GM18499 (cell line): ENCODE data around the gene INPP5K.
"Not testable (repeated sequence)": the region's sequence is repeated elsewhere in the genome, so short reads cannot be mapped to it uniquely, and the experiment has no call there.

Experiments
- ATAC-seq: cut with Tn5 transposase; IDR thresholded peaks from one replicate; pipeline ENCODE4 v1.9.1; 2021; ENCODE audit warnings: moderate number of reproducible peaks; ENCODE audit not compliant: insufficient read depth, unreplicated experiment

Gene INPP5K

DNA sequence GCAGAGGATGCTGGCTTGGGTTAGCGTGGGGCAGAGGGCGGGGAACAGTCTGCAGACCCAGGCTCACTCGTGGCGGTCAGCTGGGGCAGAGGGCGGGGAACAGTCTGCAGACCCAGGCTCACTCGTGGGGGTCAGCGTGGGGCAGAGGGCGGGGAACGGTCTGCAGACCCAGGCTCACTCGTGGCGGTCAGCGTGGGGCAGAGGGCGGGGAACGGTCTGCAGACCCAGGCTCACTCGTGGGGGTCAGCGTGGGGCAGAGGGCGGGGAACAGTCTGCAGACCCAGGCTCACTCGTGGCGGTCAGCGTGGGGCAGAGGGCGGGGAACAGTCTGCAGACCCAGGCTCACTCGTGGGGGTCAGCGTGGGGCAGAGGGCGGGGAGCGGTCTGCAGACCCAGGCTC is 7.7 kb downstream of the INPP5K start:
- ATAC-seq: not testable (repeated sequence)

DNA sequence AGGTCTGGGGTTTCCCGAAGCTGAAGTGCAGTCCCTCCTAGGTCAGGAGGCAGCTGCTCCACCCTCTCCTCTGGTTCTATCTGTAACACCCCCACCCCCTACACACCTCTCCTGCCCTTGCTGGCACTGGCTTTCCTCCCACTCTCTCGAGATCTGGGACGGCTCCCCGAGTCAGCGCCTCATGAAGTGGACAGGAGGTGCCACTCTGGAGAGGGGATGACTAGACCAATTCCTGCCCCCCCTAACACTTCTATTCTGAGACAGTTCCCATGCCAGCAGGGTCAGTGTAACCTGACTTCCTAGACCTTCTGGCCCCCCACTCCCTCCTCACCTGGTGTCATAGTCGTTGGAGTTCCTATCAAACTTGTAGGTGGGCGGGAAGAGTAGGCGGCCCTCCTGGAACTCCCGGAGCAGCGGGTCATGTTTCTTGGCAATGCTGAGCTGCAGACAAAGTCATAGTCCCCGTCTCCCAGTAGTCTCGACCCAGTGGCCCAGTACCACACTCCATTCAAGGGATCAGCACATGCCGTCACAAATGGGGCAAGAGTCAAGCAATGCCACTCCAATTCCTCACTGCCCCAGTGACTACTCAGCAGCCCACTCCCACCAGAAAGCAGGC is 9.7 kb downstream of the INPP5K start:
- ATAC-seq: no peak

DNA sequence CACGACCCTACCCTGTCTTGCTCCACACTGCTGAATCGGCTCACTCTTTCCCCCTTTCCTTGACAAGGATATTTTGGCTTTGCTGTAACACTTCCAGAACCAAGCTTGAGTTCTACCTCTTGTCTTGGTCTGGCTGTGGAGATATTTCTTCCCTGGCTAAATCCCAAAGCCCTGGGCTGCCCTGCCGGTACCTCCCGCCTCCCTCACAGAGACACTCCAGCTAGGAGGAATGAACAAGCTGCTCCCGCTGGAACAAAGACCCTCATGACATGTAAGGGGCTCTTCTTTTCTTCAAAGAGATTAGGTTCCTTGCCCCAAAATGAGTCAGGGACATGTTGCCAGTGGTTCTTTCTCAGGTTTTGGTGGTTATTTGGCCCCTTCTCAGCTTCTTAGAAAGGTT is 10.8 kb downstream of the INPP5K start:
- no peak for ATAC-seq

DNA sequence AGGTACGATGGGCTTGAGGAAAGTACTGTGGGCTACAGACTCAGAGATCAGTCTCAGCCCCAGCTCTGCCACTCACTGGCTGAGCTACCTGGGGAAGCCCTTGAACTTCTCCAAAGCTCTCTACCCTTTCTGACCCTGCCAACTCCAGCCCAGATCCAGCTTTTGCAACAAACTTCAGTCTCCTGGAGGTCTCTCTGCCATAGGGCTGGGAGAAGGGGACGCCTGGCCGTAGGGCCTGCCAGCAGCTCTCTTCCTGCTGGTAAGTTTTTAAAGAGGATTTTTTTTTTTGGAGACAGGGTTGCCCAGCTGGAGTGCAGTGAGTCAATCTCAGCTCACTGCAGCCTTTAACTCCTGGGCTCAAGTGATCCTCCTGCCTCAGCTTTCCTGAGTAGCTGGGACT is 11.5 kb downstream of the INPP5K start:
- ATAC-seq: no peak

DNA sequence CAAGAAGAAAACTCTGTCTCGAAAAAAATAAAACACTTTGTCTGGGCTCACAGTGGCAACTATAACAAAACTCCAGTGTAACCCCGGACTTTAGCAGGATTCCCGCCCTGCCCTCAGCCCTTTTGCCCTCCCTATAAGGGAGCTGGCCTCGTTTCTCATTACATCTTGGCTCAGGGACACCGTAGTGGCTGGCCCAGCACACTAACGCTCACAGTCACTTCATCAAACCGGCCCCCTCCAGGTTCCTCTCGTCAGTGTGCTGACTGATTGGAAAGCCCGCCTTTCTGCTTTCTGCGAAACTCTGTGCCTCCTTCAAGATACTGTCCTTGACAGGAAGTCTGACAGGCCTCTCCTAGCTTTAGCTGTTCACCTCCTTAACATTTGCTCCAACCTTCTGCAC is 12.7 kb downstream of the INPP5K start:
- no peak for ATAC-seq

DNA sequence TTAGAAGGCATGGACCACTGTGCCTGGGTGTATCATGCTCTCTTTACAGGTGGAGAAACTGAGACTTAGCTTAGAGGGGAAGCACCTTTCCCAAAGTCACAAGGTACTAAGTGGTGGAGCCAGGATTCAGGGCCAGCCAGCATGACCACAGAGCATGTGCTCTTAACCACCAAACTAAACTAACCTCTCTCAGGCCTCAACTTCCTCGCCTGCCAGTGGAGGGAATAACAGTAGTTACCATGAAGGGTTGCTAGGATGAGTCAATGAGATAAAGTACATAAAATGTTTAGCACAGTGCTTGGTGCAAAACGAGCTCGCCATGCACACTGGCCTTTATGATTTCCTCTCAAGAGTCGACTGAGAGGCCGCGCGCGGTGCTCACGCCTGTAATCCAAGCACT is 17.5 kb downstream of the INPP5K start:
- ATAC-seq: no peak

DNA sequence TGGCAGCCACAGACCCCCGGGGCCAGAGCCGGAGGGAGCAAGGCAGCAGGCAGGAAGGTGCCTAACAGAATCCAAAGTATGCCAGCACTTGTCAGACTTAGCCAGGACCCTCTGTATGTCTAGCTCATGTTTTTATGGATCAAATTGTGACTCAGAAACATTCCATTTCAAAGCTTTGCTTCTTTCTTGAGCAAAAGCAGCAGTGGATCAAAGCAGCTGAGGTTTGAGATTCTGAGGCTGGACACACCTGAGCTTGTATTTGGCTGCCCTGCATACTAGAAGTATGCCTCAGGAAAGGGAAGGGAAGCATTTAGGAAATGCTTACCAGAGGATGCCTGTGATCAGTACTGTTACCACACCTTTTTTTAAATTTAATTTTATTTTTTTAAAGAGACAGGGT is 18.2 kb downstream of the INPP5K start:
- ATAC-seq: no peak

DNA sequence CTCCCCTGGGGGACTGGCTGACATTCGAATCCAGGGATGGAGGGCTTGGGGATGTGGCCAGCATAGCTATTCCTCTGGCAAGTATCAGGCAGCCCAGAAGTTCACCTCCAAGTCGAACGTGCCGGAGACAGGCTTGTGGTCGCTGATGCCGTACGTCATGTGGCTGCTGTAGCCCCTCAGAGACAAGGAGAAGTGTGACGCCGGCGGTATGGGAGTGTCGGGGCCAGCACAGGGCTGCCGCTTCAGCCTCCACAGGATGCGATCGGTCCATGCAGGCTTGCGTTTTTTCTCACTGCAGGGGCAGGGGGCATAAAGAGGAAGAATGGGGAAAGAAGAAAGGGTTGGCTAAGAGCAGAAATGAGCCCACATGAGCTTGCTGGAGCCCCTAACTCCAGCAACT is 18.6 kb downstream of the INPP5K start:
- ATAC-seq: no peak

DNA sequence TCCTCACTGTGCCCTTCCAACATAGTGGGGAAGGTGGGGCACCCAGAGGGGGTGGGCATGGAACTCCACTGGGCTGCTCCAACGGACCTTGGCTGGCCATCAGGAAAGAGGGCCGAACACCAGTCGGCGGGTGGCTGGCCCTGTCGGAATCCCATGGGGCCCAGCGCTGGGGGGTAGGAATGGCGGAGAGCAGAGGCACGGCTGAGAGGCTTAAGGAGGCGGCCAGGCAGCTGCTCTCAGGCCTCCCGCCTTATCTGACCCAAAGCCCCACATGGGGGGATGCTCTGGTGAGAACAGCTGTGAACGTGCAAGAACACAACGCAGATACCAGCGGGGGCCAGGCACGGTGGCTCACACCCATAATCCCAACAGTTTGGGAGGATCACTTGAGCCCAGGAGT is 19.5 kb downstream of the INPP5K start:
- ATAC-seq: no peak

DNA sequence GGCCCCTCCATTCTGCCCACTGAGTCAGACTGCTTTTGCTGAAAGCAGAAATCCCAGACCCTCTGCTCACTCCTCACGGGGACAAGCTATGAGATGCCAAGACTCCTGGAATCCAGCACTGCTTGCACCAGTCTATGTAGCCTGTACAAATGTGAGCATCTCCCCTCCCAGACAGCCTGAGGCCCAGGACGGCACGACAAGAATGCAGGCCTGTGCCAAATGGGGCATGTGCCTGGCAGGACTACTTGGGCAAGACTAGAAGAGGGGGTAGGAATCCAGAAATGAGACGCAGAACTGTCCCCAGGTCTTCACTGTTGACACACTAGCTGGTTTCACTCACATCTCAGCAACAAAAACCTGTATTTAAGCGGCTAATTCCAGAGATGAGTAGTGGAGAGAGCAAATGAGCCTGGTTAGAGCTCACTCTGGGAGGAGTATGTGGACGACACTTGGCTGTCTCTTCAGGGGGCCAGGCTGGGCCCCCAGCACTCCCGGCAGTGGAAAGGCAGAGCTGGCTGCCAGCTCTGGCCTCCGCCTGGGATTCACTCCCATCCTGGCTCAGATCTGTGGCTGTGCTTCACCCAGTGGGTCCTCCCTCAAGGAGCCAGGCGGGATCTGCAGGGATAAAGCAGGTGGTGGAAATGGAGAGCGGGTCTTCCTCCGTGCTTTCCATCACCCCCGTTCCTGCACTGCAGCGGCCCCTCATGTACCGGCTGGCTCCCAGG is 21.0 kb downstream of the INPP5K start:
- no peak for ATAC-seq

DNA sequence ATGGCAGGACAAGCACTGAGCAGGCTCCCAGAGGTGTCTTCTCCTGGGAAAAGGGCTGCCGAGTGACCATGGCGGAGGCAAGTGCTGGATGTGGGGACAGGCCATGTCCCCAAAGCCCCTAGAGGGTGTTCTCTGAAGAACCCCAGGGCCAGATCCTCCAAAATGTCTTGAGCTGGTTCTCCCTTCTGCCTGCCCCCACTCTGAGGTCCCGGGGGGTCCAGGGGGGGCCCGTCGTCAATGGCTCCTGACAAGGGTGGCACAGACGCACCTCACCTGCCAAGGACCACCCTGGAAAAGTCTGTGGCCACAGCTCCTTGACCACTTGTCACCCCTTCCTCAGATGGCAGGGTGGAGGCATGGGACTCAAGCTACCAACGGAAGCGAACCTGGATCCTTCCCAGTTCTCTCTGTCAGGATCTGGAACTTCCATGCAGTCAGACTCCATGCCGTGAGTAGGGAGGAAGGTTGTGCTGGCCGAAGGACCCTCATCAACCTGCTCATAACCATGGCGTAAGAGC is 21.6 kb downstream of the INPP5K start:
- ATAC-seq: no peak

DNA sequence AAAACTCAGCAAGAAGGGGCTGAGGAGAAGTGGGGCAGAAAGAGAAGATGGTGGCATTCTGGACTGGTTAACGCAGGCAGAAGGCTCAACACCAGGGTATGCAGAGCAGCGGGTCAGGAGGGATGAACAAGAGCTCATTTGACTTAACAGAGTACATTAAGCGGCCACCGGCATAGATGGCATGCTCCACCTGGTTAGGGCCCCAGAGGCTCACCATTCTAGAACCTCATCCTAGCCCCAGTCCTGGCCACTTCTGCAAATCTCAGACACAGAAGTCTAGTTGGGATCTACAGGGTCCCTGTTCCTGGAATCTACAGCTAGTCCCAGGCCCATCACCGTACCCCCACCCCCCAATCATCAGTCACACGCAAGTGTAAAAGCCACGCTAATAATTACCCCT is 22.2 kb downstream of the INPP5K start:
- ATAC-seq: no peak

DNA sequence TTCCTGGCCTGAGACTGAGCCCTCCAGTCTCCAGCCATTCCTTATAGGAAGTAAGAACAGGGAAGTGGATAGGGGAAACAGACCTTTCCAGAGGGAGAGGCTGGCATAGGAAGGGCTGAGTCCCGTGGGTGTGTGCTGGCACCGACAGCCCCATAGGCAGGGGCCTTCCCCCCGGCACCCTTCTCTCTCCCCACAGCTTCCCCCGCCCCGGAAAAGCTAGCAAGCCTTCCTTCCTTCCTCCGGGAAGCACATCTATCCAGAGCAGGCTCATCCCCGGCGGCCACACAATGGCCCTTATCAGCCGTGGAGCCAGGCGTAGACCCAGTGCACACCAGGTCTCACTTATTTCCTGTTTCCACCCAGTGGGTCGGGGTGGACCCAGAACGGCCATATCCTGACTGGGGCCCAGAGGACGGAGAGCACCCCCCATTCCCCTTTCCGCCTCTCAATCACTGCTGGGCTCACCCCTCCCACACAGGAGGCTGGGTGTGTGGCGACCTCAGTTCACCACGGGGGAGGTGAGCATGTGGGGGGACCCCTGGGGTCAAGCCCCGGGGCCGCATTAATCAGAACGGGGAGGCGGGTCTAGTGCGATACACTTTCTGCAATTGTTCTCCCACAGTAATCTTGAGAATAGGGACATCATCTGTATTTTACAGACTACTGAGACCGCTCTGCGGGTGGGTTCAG is 23.0 kb downstream of the INPP5K start:
- no peak for ATAC-seq

DNA sequence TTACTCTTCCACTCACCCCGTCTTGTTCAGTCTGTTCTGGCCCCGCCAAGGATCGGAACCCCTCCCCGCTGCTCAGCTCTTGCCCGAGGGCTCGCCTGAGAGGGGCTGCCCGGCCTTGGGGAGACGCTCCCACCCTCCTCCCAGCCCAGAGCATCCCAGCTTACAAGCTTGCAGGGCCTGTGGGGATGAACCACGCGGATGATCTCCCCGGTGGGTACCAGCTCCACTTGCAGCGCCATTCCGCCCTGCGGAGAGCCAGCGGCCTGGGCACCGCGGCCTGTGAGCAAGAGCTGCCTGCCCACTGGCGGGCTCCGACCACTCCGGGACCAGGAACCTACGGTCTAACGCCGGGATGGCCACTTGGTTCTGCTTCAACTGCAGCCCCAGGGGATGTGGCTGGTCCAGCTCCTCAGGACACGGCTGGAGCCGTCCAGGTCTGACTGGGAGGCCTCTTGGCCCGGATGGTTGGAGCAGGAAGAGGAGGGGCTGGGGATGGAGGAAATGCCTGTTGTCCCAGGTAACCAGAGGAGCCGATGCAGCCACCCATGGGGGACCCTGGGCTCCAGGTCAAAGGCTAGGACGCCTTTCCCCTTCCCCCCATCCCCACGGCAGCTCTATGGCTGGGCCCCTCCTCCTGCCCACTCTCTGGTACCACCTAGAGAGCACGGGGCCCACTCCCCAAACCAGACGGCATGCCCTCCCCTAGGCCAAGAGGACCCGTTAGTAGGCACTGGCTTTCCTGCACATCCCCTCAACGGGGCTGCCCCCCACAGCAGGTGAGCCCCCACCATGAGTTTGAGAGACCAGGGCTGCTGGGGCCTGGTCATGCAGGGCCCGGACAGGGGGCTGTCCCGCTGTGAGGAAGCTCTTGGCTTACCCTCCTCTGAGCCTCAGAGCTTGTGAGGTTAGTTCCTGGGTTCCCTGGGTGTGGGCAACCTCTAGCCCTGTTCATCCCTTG is 23.9 kb downstream of the INPP5K start, which contains the start of gene MYO1C:
Gene MYO1C, minus strand, starts transcription at position 438 of the 958 bp plus-strand sequence. Its CDS starts 199 bp downstream, at position 239.
- no peak for ATAC-seq

DNA sequence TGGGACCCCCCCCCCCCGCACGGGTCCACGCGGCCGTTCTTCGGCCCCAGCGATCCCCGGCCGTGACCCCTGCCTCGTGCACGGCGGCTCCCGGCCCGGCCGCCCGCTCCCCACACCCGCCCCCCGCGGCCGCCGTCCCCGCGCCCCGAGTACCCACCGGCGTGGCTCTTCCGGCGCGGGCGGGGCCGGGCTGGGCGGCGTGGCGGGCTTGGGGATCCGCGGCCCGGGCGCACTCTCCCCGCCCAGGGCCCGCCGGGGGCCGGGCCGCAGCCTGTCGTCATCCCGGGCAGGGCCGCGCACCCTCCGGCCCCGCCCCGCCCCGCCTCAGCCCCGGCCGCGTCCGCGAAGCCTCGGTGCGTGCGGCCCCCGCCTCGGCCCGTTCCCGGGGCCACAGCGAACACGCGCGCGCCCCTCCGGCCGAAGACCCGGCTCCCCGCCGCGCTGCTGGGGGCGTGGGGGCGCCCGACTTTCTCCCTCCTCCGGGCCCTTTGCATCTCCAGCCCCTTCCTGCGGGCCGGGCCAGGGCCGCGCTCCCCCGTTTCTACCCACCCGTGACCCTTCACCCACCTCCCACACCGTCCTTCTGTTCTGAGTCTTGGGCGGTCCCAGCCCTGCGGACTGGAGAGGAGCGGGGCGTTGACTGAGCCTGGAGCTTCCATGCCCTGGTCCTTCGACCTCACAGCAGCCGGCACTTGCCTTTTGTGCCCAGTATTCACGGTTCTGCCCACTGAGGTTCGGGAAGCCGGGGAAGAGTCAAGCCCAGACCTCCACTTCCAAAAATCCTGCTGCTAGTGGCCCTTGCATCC is 24.8 kb downstream of the INPP5K start:
- no peak for ATAC-seq

DNA sequence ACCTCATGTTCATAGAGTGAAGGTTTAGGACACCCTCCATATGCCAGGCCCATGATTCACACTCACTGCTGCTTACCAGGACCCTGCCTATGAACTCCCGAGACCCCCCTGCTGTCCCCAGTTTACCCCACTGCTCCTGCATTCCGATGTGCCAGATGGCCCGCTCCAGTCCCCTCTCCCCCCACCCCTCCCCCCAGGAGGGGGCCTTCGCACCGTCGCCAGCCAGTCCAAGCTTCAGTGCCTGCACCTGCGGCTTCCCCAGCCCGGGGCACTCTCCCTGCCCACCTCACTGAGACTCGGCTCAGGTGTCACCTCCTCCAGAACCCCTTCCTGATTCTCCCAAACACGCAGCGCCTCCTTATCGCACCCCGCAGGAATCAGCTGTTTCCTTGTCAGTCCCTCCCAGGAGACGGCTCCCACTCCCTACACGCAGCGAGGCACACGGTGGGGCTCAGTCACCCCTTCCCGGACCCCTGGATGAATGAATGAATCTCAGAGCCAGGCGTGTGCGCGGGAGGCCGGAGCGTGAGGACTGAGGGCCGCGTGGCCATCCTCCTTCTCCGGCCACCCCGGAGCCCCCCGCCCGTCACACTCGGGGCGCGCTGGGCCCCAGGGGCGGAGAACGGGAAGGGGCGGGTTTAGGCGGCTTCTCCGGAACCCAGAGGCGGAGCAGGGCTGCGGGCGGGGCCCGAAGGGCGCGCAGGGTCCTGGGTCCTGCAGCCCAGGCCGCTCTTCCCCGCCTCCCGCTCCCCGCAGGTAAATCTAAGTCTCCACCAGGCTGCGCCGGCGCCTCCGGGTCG is 25.6 kb downstream of the INPP5K start:
- no peak for ATAC-seq

DNA sequence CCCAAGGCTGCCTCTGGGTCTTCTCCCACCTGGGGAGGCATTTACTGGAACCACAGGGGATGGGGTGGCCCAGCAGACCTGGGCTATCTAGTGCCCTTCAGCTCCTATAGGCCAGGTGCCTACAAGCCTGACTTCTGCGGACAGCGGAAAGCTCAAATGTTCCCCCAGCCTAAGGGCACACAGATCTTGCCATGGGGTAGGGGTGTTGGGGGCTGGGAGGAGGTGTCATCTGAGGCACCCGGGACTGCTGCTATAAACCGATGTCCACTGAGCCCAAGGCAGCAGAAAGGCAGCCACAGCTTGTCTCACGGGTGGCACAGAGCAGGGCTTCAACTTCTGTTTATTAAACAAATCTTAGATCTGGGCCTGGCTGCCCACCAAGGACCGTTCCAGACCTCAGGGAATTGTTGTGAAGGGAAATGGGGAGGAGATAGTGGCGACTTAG is 27.6 kb downstream of the INPP5K start:
- ATAC-seq: no peak
